ENCODE data around the gene KRTAP10-2.

DNA sequence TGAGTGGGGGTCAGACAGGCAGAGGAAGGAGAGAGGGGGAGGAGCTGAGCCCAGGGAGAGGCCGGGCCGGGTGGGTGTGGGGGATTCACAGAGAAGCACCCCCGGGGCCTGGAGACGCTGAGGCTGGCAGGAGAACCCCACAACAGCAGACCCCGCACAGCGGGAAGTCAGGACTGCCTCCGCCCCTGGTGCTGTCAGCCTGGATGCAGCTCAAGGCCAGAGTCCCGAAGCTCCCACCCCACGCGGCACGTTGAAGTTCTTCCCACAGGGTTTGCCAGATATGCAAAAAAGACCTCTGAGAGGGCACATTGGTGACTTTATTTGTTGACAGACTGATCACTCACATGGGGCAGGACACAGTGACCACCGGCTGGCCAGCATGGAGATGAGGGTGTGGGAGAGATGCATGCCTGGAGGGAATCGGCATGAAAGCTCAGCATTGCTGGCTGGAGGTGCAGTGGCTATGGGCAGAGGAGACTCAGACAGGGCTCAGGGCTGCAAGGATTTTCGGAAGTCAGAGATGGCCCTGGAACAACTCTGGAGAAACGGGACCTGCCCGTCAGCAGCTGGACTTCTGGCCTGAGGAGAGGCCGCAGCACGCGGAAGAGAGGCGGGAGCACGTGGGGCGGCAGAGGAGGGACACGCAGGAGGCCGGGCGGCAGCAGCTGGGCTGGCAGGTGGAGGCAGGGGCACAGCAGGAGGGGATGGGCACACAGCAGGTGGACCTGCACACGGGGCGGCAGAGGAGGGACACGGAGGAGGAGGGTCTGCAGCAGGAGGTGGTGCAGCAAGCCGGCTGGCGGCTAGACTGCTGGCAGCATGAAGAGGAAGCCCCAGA is 6.4 kb upstream of the KRTAP10-2 start:
- TF ChIP-seq TAF1 (IDR thresholded peaks at IDR 0.05; ENCODE audit: borderline replicate concordance, insufficient read depth, low read length) (no peak), POLR2AphosphoS5 (IDR thresholded peaks at IDR 0.05; ENCODE audit: low read depth, low read length) (no peak), SIN3A (IDR thresholded peaks at IDR 0.05; ENCODE audit: borderline replicate concordance, insufficient read depth, low read length) (no peak)
- TF ChIP-seq, protein P1, sequence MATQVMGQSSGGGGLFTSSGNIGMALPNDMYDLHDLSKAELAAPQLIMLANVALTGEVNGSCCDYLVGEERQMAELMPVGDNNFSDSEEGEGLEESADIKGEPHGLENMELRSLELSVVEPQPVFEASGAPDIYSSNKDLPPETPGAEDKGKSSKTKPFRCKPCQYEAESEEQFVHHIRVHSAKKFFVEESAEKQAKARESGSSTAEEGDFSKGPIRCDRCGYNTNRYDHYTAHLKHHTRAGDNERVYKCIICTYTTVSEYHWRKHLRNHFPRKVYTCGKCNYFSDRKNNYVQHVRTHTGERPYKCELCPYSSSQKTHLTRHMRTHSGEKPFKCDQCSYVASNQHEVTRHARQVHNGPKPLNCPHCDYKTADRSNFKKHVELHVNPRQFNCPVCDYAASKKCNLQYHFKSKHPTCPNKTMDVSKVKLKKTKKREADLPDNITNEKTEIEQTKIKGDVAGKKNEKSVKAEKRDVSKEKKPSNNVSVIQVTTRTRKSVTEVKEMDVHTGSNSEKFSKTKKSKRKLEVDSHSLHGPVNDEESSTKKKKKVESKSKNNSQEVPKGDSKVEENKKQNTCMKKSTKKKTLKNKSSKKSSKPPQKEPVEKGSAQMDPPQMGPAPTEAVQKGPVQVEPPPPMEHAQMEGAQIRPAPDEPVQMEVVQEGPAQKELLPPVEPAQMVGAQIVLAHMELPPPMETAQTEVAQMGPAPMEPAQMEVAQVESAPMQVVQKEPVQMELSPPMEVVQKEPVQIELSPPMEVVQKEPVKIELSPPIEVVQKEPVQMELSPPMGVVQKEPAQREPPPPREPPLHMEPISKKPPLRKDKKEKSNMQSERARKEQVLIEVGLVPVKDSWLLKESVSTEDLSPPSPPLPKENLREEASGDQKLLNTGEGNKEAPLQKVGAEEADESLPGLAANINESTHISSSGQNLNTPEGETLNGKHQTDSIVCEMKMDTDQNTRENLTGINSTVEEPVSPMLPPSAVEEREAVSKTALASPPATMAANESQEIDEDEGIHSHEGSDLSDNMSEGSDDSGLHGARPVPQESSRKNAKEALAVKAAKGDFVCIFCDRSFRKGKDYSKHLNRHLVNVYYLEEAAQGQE (IDR thresholded peaks at IDR 0.05; ENCODE audit: insufficient read depth in 1 of 2, low read depth in 2 of 2, low read length in 2 of 2) = no peak

Data from PFSK-1 (cell line).